HG02852 (cell line): ENCODE results near the gene PIP5KL1.
"Not testable (repeated sequence)": the region's sequence is repeated elsewhere in the genome, so short reads cannot be mapped to it uniquely, and the experiment has no call there.

Experiments used
- ATAC-seq: cut with Tn5 transposase; IDR thresholded peaks from one replicate; pipeline ENCODE4 v1.9.1; 2021; ENCODE audit warnings: mild to moderate bottlenecking, moderate library complexity; ENCODE audit not compliant: unreplicated experiment

The PIP5KL1 gene

DNA sequence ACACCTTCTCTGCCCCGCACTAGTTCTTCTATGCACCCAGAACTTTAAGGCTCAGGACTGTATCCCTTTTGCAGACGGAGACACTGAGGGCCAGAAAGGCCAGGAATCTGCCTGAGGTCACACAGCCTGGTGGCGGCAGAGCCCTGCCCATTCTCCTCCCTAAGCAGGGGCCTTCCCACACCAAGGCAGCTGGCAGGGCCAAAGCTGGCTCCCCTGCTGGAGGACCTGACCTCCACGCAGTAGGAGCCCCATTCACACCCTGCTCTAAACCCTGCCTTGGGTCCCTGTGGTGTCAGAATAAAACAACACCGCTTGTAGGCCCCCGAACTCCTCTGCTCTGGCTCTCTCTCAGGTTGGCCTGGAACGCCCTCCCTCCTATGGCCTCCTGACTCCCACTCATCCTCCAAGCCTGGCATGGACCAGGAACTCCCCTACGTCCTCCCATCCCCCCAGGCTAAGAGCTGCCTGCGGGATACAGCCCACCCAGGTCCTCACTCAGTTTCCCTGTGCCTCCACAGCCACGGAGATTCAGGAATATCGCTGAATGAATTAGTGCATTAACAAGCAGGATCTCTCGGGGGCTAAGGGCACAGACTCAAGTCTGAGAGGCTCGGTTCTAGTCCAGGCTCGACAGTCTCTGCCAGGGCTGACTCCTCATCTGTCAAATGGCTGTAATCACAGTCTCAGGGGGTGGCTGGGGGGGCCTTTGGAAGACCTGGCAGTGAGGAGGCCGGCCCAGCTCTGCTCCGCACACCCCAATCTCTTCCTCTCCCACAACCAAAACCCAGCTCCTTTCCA lies 34.0 kb downstream of the PIP5KL1 start:
- no peak for ATAC-seq

DNA sequence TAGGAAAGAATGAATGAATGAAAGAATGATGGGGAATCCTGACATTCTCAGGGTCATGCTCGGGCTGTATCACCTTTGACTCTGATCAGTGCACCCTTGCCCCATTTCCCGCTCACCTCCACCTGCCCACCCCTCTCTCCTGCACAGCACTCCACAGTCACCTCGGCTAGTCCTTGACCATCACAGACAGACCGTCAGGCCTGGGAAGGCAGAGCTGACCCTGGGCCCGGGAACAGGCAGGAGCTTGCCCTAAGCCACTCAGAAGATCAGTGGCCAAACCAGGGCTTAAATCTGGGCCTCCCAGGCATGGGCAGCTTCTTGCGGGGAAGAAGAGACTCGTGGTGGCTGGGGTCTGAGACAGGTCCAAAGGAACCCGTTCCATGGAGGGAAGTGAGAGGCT lies 34.8 kb downstream of the PIP5KL1 start:
- no peak for ATAC-seq

- ATAC-seq: no peak
These were observed 37.2 kb downstream of the PIP5KL1 start for GRCh38 chr9:127893392-127893791.

- ATAC-seq: no peak
These were observed 37.7 kb downstream of the PIP5KL1 start for GRCh38 chr9:127892831-127893230.

DNA sequence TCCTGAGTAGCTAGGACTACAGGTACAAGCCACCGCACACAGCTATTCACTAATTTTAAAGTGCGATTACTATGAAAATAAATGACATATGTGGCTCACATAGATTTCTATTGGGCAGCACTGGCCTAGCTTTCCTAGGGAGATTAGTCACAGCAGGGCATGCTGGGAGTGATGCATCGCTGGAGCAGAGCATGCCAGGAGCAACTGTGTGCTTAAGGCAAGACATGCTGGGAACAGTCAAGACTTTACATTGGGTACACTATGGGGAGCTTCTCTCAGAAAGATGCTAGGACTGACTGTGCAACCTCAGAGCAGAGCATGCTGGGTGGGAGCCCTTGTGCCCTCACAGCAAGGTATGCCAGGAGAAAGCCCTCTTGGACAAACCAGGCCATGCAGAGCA lies 40.5 kb downstream of the PIP5KL1 start:
- ATAC-seq: no peak

GRCh38 chr9:127887792-127888191 lies 42.8 kb downstream of the PIP5KL1 start:
- no peak for ATAC-seq

DNA sequence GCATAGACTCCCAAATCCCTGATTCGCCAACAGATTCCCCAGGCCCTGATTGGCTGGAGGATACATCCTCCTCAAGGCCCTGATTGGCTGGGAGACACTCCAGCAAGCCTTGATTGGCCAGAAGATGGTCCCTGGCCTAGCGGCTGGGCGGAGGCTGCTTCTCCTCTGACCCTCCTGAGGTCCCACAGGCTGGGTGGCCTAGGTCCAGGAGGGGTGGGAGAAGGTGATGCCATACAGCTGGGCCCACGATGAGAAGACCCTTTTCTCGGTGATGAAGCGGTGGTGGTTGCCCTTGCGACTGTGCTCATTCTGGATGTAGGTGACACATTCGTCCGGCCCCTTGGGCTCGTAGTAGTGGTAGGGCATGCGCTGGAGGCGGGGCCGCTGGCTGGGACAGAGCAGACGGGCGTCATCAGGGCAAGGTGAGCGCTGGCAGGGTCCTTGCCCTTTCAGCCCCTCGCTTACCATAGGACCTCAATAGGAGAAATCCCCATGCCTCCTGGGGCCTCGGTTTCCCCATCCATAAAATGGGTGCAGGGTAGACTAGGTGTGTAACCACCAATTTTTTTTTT lies 44.1 kb downstream of the PIP5KL1 start:
- no peak for ATAC-seq

GRCh38 chr9:127885508-127886281 lies 44.9 kb downstream of the PIP5KL1 start:
- no peak for ATAC-seq

GRCh38 chr9:127884976-127885490 lies 45.5 kb downstream of the PIP5KL1 start:
- ATAC-seq: no peak

GRCh38 chr9:127884427-127884911 lies 46.1 kb downstream of the PIP5KL1 start:
- ATAC-seq: no peak

GRCh38 chr9:127883959-127884358 lies 46.6 kb downstream of the PIP5KL1 start:
- no peak for ATAC-seq

DNA sequence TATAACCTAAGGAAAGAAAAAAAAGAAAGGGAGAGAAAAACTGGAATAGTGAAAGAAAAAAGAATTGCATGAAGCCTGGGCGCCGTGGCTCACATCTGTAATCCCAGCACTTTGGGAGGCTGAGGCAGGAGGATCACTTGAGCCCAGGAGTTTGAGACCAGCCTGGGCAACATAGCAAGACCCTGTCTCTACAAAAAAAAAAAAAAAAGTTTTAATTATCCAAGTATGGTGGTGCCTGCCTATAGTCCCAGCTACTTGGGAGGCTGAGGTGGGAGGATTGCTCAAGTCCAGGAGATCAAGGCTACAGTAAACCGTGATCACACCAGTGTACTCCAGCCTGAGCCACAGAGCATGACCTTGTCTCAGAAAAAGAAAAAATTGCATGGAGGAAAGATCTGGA lies 48.9 kb downstream of the PIP5KL1 start:
- not testable (repeated sequence) for ATAC-seq

GRCh38 chr9:127880143-127880542 lies 50.4 kb downstream of the PIP5KL1 start:
- ATAC-seq: no peak

DNA sequence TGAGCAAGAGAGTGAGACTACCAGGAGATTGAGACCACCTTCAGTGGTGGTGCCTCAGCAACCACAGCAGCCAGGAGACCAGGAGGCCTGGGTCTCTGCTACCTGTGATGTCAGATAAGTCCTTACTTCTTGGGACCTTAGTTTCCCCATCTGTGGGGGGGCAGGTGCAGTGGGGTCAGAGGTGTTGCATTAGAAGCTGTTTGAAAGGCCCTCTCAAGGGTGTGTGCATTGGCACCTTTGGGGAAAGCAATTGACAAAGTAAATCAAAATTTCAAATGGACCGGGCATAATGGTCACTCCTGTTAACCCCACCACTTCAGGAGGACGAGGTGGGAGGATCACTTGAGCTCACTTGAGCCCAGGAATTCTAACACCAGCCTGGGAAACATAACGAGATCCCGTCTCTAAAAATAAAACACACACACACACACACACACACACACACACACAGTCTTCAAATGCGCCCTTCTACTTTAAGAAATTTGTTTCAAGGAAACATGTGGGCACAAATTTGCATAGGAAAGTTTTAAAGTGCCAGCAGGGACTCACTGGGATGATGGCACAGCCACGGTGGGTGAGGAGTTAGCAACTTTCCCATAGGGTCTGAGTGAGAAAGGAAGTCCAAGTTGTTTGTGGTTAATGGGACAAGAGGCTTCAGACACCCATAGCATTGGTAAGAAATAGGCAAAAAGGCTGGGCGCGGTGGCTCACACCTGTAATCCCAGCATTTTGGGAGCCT lies 51.8 kb downstream of the PIP5KL1 start:
- ATAC-seq: no peak

DNA sequence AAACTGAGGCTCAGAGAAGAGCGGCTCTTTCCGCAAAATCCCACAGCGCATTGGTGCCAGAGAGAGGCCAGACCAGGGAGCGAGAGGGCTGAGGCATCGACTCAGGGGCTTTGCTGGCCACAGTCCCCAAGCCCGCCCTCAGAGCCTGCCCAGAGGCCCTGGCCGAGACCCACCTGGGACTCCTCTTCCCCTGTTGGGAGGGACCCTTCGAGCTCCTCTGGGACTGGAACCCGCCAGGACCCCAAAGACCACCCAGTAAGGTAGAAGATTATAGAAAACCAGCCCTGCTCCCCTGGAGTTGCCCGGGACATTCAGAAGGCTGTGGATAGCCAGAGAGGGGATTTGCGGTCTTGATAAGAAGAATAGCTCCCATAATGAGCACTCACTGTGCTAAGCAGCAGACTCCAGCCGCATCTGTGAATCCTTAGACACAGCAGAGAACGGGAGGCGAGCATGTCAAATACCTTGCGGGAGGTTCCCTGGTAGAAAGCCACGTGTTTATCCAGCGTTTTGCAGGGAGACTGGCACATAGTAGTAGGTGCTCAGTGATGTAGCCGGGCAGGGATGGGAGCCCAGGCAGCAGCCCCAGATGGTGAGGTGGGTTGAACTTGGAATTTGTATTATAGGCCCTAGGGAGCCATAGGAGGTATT lies 52.5 kb downstream of the PIP5KL1 start:
- ATAC-seq: no peak

DNA sequence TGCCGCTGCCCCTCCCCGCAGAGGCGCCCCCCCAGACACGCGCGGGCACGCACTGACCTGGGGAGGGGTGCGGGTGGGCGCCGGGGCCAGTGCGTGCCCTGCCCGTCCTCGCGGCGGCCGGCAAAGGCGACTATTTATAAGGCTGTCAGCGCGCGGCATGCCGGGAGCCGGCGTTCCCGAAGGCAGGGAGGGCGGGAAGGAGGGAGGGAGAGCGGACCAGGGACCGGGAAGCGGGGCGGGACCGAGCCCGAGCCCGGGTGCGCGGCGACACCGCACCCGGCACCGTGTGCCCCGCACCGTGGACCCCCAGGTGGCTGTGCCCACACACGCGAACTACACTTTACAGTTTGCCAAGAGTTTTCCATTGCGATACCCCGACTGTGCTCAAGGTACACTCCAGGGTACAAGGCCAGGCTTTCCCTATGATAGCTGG lies 53.0 kb downstream of the PIP5KL1 start, which contains the start of gene AK1:
Gene AK1 (minus strand): TSS at position 110 of the 433 bp plus-strand sequence. CDS start 3,058 bp downstream, outside the sequence.
- no peak for ATAC-seq

DNA sequence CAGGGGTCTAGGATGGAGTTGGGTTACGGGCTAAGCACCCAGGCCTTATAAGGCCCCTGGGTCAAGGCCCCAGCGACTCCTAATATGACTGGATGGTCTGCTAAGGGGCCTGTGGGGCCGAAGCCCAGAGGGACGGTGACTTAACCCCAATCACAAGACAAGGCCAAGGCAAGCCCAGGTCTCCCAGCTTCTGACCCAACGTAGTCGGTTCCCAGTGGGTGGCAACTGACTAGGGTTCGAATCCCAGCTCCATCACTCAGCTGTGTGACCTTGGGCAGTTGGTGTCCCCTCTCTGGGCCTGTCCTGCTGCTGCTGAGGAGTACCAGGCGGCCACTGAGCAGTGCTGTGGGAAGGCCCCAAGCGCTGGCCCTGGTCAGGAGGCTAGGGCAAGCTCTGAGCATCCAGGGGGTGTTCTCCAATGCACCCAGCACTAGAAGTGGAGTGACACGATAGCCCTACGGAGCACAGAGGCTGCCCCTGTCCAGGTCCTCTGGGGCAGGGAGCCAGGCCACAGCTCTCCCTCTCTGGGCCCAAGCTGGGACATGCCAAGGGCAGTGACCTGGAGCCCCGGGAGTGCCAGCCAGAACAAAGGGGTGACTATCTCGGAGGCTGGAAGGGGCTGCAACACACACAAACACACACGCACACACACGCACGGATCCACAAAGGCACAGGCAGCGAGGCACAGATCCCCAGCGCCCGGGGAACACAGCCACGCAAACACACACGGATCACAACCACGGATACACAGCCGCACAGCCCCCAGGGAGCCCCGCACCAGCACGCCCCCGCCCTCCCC lies 53.6 kb downstream of the PIP5KL1 start:
- no peak for ATAC-seq

GRCh38 chr9:127876026-127876763 lies 54.4 kb downstream of the PIP5KL1 start:
- ATAC-seq: no peak
